GM18517 (cell line): Measurements from ENCODE around the gene RUFY4.
"Not testable (repeated sequence)": the region's sequence is repeated elsewhere in the genome, so short reads cannot be mapped to it uniquely, and the experiment has no call there.

Experiments
- ATAC-seq: cut with Tn5 transposase; IDR thresholded peaks from one replicate; pipeline ENCODE4 v1.9.1; 2021; ENCODE audit warnings: mild to moderate bottlenecking, moderate library complexity; ENCODE audit not compliant: unreplicated experiment

Gene RUFY4

GRCh38 chr2:218082586-218083351 is 13.7 kb downstream of the RUFY4 start:
- ATAC-seq, result no peak

DNA sequence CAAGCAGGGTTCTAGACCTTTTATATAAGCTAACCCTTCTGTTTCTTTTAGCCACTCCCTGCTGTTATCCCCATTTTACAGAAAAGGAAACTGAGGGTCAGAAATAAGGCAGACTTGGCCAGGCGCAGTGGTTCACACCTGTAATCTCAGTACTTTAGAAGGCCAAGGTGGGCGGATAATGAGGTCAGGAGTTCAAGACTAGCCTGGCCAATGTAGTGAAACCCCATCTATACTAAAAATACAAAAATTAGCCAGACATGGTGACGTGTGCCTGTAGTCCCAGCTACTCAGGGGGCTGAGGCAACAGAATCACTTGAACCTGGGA is 14.3 kb downstream of the RUFY4 start:
- no peak for ATAC-seq

DNA sequence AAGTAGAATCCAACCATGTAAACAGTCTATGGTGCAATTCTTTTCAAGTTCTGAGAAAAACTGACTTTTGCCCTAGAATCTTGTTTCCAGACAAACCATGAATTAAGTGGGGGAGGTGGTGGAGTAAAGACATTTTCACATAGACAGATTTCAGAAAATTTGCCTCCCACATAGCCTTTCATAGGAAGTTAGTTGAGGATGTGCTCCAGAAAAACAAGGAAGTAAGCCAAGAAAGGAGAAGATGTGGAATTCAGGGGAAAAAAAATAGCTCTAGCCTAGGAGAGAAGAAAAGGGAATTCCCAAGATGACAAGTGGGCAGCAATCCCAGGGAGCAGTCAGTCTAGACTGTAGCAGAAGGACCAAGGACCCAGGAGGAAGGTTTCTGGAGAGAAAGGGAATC is 17.4 kb downstream of the RUFY4 start:
- ATAC-seq, result no peak

DNA sequence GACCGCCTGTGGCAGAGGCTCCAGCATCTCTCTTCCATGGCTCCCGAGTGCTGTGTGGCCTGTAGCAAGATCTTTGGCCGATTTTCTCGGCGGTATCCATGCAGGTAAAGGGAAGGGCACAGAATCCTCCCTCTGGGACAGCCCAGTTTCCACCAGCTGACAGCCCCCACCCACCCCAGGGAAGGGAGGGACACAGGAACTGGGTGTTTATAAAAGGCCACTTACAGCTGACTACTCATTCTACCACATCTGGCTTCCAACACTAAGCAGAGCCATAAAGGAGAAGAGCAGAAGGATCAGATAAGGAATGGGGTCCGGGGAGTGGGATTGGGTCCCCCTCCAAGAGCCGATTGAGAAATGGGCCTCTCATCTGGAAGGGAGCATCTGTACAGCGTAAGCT is 20.2 kb downstream of the RUFY4 start:
- ATAC-seq, result no peak

DNA sequence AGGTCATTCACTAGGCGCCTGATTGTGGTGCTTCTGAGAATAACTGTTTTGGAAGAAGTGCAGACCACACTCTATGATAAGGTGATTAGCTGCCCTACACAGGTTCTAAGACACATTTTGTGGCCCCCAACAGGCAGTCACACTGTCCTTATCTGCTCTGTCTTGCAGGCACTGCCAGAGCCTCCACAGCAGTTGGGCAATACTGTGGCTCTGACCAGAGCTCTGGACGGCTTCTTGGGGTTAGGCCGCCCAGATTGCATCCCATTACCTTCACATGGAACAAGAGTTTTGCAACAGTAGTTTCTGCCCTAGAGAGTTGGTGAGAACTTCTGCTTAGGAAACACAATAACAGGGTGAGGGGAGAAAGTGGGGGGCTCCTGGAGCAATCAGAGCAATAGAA is 22.7 kb downstream of the RUFY4 start:
- ATAC-seq, result no peak

DNA sequence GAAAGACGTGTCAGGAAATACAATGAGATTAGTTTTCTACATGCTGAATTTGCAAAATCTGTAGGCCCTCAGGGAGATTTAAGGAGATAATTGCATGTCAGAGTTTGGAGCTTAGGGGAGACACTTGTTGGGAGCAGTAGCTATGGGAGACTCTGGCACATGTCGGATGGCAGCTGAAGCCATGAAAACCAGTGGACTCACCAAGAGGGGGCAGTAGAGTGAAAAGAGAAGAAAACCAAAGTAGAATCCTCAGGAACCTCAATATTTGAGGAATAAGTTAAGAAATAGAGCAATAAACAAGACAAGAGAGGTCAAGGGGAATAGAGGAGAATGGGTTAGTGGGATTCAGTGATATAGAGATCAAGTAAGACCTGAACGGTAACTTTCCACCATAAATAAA is 24.8 kb downstream of the RUFY4 start:
- no peak for ATAC-seq

DNA sequence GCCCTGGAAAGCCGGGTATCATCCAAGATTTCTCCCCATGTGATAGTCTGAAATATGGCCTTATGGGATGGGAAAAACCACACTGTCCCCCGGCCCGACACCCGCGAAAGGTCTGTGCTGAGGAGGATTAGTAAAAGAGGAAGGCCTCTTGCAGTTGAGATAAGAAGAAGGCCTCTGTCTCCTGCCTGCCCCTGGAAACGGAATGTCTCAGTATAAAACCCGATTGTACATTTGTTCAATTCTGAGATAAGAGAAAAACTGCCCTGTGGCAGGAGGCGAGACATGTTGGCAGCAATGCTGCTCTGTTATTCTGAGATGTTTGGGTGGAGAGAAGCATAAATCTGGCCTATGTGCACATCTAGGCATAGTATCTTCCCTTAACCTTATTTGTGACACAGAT is 26.8 kb downstream of the RUFY4 start:
- no peak for ATAC-seq

DNA sequence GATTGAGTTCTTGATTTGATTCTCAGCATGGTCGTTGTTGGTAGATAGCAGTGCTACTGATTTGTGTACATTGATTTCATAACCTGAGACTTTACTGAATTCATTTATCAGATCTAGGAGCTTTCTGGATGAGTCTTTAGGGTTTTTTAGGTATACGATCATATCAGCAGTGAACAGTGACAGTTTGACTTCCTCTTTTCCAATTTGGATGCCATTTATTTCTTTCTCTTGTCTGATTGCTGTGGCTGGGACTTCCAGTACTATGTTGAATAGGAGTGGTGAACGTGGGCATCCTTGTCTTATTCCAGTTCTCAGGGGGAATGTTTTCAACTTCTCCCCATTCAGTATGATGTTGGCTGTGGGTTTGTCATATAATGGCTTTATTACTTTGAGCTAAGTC is 28.9 kb downstream of the RUFY4 start:
- ATAC-seq, result no peak

GRCh38 chr2:218108834-218109233 is 39.8 kb downstream of the RUFY4 start:
- ATAC-seq, result not testable (repeated sequence)

DNA sequence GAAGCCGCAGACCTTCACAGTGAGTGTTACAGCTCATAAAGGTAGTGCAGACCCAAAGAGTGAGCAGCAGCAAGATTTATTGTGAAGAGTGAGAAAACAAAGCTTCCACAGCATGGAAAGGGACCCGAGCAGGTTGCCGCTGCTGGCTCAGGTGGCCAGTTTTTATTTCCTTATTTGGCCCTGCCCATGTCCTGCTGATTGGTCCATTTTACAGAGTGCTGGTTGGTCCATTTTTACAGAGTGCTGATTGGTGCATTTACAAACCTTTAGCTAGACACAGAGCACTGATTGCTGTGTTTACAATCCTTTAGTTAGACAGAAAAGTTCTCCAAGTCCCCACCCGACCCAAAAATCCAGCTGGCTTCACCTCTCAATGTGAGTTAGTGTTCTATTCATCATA is 52.7 kb downstream of the RUFY4 start:
- not testable (repeated sequence) for ATAC-seq

DNA sequence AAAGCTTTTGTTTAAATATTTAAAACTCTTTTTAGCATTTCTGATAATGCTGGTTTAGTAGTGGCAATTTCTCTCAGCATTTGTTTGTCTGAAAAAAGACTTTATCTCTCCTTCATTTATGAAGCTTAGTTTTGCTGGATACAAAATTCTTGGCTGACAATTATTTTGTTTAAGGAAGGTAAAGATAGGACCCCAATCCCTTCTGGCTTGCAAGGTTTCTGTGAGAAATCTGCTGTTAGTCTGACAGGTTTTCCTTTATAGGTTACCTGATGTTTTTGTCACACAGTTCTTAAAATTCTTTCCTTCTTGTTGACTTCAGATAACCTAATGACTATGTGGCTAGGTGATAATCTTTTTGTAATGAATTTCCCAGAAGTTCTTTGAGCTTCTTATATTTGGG is 53.2 kb downstream of the RUFY4 start:
- not testable (repeated sequence) for ATAC-seq

- no peak for ATAC-seq
These were observed 54.9 kb downstream of the RUFY4 start for GRCh38 chr2:218123986-218124385.

GRCh38 chr2:218125095-218125494 is 56.0 kb downstream of the RUFY4 start:
- no peak for ATAC-seq

DNA sequence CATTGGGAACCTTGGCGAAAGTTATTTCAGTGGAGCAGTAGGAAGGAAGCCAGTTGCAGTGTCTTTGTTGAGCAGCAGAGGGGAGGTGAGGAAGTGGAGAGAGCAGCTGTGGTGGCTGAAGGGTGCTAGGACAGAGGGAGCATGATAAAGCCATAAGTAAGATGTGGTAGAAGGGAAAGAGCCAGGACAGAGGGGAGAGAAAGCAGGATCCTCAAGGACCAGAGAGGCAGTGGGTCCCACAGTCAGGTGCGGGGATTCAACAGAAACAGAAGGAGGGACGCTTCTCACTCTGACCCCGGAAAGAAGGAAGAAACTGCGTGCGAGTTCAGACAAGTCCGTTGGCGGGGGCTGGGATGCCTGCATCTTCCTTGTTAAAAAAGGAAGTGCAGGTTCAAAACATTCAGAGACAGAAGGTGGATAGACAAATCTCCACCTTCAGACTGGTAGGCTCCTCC is 56.6 kb downstream of the RUFY4 start, which contains the start of gene CXCR2:
Gene CXCR2 (plus strand): TSS at position 403 of the 455 bp plus-strand sequence. CDS start 8,774 bp downstream, outside the sequence.
- no peak for ATAC-seq

DNA sequence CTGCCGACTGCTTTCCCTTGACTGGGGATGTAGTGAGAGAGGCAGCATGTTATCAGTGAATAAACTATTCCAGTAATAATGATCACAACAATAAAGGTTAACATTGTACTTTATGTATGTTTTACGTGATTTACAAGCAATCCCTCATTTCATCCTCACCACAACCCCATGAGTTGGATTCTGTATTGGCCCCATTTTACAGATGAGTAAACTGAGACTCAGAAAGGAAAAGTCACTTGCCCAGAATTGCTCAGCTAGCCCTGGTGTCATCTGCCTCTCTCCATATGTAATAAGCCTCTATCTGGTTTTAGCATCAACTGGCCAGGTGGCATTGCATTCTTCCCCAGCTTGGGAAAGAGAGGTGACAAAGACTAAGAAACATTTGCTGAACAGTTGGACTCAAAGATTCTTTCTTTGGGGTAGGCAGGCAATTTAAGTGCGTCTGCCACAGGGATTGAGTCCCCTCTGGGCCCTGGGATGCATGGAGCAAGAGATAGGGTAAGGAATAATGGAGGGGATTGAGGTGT is 58.9 kb downstream of the RUFY4 start:
- no peak for ATAC-seq

DNA sequence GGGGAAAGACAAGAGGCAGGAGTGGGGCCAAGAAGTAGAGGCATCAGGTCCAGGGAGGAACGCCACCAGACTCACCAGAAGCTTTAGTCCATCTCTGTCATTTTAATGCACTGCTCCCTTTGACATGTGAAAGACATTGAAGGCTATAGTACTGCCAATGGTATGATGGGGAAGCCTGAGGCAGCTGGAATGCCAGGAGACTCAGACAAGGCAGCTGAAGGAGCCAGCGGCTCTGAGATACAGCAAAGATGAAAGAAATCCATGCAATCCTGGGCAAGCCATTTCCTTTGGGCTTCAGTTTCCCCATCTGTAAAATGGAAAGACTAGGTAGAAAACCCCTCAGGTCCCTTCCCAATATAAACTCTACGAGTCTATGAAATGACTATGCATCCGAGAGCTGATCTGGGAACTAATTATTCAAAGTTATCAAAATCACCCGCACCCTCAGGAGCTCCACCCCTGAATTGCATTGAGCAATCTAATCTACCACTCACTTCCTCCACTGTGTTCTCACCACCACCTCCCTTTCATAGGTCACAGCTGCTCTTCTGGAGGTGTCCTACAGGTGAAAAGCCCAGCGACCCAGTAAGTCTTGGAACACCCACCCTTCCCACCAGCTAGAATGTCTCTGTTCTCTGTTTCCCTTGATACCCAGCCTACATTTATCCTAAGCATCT is 59.9 kb downstream of the RUFY4 start:
- ATAC-seq, result no peak

DNA sequence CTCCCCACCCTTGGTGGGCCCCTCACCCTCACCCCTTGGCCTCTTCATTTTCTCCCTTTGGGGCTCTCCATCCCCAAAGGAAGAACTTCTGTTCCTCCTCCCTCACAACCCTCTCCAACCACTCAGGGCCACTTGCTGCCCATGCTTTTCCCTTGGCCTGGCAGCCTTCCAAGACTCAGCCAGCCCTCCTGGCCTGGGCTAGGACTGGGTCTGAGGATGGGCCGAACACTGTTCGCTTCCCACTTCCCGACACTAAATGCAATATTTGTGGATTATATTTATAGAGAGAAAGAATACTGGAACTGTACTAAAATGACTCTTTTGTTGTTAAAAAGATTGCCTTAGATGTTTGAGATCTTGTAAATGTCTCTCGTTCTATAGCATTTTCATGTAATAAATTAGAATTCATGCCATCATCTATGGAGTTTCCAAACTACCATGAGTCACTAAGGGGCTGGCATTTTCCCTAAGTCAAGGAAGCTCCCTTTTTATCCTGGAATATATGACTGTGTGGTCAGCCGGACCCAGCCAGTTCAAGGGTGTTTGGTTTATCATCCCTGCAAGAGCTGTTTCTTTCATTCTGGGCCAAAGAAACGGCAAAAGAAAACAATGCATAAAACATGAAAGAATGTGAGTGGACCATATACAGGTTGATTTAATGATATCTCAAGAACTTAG is 60.5 kb downstream of the RUFY4 start:
- no peak for ATAC-seq

DNA sequence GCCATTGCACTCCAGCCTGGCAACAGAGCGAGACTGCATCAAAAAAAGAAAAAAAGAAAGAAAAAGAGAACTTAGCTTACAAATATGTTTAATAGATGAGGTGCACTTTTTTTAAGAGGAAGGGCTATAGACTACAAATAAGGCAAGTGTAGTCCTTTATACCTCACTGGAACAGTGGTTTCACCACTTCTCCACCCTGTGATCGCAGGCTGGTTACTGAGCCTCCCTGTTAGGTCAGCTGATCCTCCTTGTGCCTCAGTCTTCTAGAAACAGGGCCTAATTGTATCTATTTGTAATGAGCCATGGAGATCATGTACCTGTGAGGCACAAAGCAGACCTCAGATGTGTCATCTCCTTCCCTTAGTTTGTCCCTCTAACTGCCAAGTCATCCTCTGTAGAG is 61.3 kb downstream of the RUFY4 start:
- no peak for ATAC-seq

- no peak for ATAC-seq
These were observed 61.8 kb downstream of the RUFY4 start for GRCh38 chr2:218130822-218131221.

DNA sequence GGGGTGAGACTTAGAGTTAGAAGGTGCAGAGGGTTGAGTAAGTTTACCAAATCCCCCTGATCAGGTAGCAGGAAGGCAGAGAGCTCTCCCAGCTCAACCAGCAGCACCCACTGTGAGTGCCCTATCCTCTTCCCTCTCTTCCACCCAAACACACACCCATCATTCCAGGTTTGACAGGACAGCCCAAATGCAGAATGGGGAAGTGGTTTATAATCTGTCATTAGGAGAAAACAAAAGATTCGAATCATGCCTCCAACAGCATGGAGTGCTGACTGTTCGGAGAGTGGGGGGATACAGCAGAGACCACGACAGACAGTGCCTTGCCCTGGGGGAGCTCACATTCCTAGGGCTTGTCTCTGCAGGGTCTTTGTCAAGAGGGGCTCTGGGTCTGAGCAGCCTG is 68.5 kb downstream of the RUFY4 start:
- ATAC-seq, result no peak

DNA sequence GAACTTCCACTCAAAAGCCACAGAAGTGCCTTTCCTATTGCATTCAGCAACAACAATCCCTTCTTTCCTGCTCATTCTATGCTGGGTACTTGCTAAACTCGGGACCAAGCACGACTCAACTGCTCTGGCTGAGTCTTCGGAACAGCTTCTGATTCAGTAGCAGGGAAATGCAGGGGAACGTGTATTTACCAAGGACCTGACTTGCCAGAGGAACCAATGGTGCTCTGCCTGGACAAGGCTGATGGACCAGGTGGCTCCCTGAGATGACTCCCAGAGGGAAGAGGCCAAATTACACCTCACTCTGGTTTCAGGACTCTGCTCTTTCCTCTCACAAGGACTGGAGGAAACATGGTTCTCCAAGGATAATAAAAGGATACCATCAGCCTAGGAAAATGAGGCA is 69.0 kb downstream of the RUFY4 start:
- ATAC-seq, result no peak
